A673 (cell line): ENCODE measurements around the gene B3GALNT2.

Experiments
- EZH2 ChIP-seq: fragments of 200-600 bp; sonication (generic); IDR thresholded peaks from 2 replicates; pipeline ENCODE4 v1.6.1; 2017; ENCODE audit warnings: borderline replicate concordance, low read depth, mild to moderate bottlenecking, mixed read lengths, antibody characterized with exemption, low read length; ENCODE audit not compliant: poor library complexity, severe bottlenecking
- TF ChIP-seq, protein P1 (sequence below): fragments of 300-800, 200-600 bp; sonication (generic); conservative IDR thresholded peaks from 2 replicates; pipeline ENCODE4 v1.5.1; 2017; ENCODE audit warnings: low read depth, mild to moderate bottlenecking, antibody characterized with exemption, low read length, moderate library complexity, mixed read lengths

DNA sequence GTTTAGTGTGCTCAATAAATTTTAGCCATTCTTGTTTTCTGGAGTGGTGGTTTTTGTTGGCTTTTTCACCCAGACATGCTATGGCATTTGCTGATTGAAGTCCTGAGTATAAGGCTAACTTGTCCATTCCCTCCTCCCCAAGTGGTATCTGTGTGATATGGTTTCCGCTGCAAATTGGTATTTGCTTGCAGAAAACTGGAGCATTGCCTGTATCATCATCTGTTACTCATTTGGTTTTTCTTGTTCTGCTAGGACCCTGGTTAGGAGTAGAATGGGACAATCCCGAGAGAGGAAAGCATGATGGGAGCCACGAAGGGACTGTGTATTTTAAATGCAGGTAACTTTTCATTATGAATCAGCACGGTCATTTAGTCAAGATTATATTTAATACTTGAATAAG lies 103.0 kb downstream of the B3GALNT2 start:
- TF ChIP-seq, protein P1, sequence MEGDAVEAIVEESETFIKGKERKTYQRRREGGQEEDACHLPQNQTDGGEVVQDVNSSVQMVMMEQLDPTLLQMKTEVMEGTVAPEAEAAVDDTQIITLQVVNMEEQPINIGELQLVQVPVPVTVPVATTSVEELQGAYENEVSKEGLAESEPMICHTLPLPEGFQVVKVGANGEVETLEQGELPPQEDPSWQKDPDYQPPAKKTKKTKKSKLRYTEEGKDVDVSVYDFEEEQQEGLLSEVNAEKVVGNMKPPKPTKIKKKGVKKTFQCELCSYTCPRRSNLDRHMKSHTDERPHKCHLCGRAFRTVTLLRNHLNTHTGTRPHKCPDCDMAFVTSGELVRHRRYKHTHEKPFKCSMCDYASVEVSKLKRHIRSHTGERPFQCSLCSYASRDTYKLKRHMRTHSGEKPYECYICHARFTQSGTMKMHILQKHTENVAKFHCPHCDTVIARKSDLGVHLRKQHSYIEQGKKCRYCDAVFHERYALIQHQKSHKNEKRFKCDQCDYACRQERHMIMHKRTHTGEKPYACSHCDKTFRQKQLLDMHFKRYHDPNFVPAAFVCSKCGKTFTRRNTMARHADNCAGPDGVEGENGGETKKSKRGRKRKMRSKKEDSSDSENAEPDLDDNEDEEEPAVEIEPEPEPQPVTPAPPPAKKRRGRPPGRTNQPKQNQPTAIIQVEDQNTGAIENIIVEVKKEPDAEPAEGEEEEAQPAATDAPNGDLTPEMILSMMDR: no peak
- TF ChIP-seq EZH2: no peak
